Muscle layer of duodenum (tissue), 2 donors: ENCODE data around the gene SPOCK1.

Experiments
- H3K27ac ChIP-seq: one replicate; pipeline ENCODE4 v1.7.0; 2013; ENCODE audit warnings: mild to moderate bottlenecking, low read length
- H3K27me3 ChIP-seq: one replicate; pipeline ENCODE4 v1.7.0; 2013; ENCODE audit warnings: low read depth, mild to moderate bottlenecking, control low read depth, low read length
- H3K36me3 ChIP-seq, 2 donors: one replicate each; pipeline ENCODE4 v1.7.0; 2013; ENCODE audit warnings: low read length in 2 of 2, control low read depth in 1 of 2, mild to moderate bottlenecking in 1 of 2; ENCODE audit not compliant: insufficient read depth in 2 of 2, control insufficient read depth in 1 of 2
- H3K4me1 ChIP-seq, 2 donors: one replicate each; pipeline ENCODE4 v1.7.0; 2013; ENCODE audit warnings: low read length in 2 of 2, mild to moderate bottlenecking in 2 of 2, control low read depth in 1 of 2, moderate library complexity in 1 of 2; ENCODE audit not compliant: insufficient read depth in 2 of 2, control insufficient read depth in 1 of 2
- H3K4me3 ChIP-seq, 2 donors: one replicate each; pipeline ENCODE4 v1.7.0; 2013; ENCODE audit warnings: low read length in 2 of 2, low read depth in 1 of 2, mild to moderate bottlenecking in 1 of 2
- H3K9me3 ChIP-seq, 2 donors: one replicate each; pipeline ENCODE4 v1.7.0; 2013; ENCODE audit warnings: low read length in 2 of 2, control low read depth in 1 of 2, mild to moderate bottlenecking in 1 of 2; ENCODE audit not compliant: control insufficient read depth in 1 of 2
- donor health status: healthy.

The SPOCK1 gene

DNA sequence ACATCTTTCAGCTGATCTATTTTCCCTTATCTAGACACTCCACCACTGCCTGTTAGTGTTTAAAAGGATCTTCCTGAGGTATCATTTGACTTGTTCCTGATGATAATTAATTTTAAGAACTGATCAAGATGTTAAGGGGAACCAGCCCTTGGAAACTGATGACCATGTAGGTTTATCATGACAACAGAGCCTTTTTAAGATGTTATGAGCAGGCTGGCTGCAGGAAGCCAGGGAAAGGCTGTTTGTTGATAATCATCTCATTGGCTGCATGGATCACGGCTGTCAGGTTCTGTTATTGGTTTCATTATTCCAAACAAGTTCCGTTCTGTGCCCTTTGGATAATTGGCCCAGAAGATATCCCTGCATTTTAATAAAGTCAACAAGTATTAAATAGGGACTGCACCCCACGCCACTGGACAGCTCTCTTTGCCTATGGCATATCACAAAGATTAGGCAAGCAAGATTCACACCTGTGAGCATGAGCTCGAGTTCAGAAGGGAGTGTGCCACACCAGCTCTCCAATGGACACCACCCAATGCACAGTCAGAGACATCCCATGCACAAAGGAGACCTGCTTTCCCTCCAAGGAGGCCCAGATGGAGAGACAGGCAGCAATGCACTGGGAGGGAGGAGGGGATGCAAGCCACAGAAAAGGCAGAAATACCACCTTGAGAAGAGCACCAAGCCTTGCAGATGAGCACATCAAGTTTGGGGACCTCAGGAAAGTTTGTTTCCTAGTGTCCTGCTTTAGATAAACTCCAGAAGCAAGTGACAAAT, 88.7 kb downstream of the SPOCK1 start:
- H3K27me3 ChIP-seq, result no peaks in the 10 kb centered on the region
- H3K27ac ChIP-seq, result no peak overlapping the region
- H3K36me3 ChIP-seq, result no peaks in the 10 kb centered on the region
- peaks cover 0 to 9% of the 10 kb centered on the region in 2 donors for H3K4me1 ChIP-seq
- H3K9me3 ChIP-seq, result peaks cover 0 to under 1% of the 10 kb centered on the region in 2 donors
- H3K4me3 ChIP-seq, result no peak overlapping the region

GRCh38 chr5:137409736-137410135, 89.4 kb downstream of the SPOCK1 start:
- Histone ChIP-seq H3K9me3 (no peaks in the 10 kb centered on the region), H3K27me3 (no peaks in the 10 kb centered on the region), H3K4me3 (no peak overlapping the region), H3K27ac (no peak overlapping the region), H3K4me1 (peaks cover 0 to 8% of the 10 kb centered on the region in 2 donors), H3K36me3 (no peaks in the 10 kb centered on the region)

DNA sequence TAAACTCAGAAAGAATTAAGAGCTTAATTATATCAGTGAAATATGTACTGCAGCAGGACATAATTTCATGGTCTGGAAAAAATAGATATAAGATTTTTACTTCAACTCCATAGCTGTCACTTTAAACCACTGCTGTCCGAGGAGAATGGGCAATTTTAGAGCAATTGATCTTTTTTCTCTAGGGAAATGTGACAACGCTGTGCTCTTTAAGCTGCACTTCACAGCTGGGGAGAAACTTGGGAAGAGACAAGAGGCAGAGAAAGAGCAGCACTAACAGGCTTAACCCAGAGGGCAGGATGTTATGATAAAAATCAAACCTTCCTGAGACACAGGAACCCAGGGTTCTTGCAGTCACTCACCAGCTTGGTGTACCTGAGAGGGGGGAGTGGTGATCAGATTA, 92.0 kb downstream of the SPOCK1 start:
- H3K27ac ChIP-seq, result no peak overlapping the region

GRCh38 chr5:137405393-137405792, 93.7 kb downstream of the SPOCK1 start:
- H3K9me3 ChIP-seq, result no peaks in the 10 kb centered on the region
- H3K27ac ChIP-seq, result no peak overlapping the region
- H3K4me3 ChIP-seq, result no peak overlapping the region
- H3K4me1 ChIP-seq, result no peaks in the 10 kb centered on the region
- no peaks in the 10 kb centered on the region for H3K36me3 ChIP-seq
- no peaks in the 10 kb centered on the region for H3K27me3 ChIP-seq

More for the DNA sequence above, 92.0 kb downstream of the SPOCK1 start:
- Histone ChIP-seq H3K4me3 (no peak overlapping the region), H3K4me1 (no peaks in the 10 kb centered on the region), H3K9me3 (no peaks in the 10 kb centered on the region), H3K36me3 (no peaks in the 10 kb centered on the region), H3K27me3 (no peaks in the 10 kb centered on the region)

DNA sequence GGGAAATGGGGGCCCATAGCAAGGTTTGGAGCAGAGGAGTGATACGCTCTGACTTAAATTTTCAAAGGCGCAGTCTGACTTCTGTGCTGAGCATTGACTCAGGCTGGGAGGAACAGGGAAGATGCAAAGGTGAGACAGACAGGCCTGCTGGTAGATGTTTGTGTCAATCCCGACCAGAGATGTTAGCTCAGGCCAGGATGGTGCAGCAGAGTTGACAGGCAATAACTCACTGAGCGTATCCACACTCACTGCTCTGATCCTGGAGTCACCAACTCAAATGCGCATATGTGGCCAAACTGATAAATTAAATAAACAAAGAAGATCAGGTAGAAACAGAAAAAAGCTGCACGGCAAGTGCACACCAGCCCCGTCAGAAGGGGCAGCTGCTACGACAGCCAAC, 95.3 kb downstream of the SPOCK1 start:
- H3K9me3 ChIP-seq, result no peaks in the 10 kb centered on the region
- H3K27me3 ChIP-seq, result no peaks in the 10 kb centered on the region
- no peaks in the 10 kb centered on the region for H3K36me3 ChIP-seq
- no peak overlapping the region for H3K4me3 ChIP-seq
- no peak overlapping the region for H3K27ac ChIP-seq
- H3K4me1 ChIP-seq, result no peaks in the 10 kb centered on the region

DNA sequence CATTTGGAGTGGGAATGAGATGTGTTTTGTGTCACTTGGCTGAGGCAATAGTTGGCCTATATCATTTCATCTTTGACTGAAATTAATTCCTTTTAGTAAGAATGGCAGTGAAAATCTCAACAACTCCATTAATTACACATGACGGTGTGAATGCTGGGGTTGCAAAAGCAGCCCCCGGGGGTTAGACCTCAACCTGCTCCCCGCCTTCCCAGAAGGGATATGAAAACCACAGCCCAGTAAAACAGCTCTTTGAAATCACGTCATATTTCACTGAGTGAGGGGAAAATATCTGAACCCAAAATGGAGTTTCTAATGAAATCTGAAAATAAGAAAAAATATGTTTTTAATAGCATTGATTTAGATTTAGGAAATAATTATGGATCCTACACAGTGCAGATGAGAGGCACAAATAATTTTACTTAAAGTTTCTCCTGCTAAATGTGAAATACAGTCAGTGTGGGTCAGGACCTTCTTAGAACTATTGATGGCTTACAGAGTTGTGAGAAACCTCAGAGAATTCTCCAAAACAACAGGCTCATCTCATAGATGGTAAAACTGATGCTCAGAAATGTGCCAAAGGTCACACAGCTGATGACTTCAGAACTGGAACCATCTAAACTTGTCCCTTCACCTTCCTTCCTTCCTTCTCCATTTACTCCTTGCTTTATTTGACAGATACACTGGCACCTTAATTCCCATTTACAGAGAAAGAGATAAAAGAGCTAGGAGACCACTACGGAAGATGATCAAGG, 96.5 kb downstream of the SPOCK1 start:
- Histone ChIP-seq H3K27me3 (no peaks in the 10 kb centered on the region), H3K36me3 (no peaks in the 10 kb centered on the region), H3K4me3 (no peak overlapping the region), H3K4me1 (no peaks in the 10 kb centered on the region), H3K9me3 (no peaks in the 10 kb centered on the region), H3K27ac (no peak overlapping the region)

GRCh38 chr5:137401946-137402345, 97.2 kb downstream of the SPOCK1 start:
- no peaks in the 10 kb centered on the region for H3K4me1 ChIP-seq
- no peaks in the 10 kb centered on the region for H3K27me3 ChIP-seq
- H3K27ac ChIP-seq, result no peak overlapping the region
- no peaks in the 10 kb centered on the region for H3K36me3 ChIP-seq
- no peak overlapping the region for H3K4me3 ChIP-seq
- H3K9me3 ChIP-seq, result no peaks in the 10 kb centered on the region

DNA sequence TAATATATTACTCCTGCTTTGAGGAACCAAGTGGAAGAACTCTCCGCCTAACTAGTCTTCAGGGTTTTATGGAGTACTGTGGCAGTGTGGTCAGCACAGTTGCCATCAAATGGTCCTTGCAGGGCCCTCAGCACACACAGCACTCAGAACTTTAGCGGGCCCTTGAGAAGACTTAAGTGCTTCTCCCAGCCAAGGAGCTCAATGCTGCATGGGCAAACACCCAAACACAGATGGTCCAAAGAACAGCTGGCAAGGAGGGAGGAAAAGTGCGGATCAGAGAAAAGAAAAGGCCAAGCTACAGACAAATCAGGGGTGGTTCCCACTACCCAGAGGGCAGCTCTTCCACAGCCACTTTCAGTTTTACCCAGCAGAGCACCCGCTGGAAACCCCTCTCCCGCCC, 98.6 kb downstream of the SPOCK1 start:
- Histone ChIP-seq H3K27ac (no peak overlapping the region), H3K9me3 (no peaks in the 10 kb centered on the region), H3K36me3 (no peaks in the 10 kb centered on the region), H3K4me1 (no peaks in the 10 kb centered on the region), H3K27me3 (no peaks in the 10 kb centered on the region), H3K4me3 (no peak overlapping the region)

- Histone ChIP-seq H3K27me3 (no peaks in the 10 kb centered on the region), H3K4me3 (no peak overlapping the region), H3K9me3 (no peaks in the 10 kb centered on the region), H3K4me1 (no peaks in the 10 kb centered on the region), H3K27ac (no peak overlapping the region), H3K36me3 (no peaks in the 10 kb centered on the region)
Measured at GRCh38 chr5:137399911-137400310, 99.2 kb downstream of the SPOCK1 start.

DNA sequence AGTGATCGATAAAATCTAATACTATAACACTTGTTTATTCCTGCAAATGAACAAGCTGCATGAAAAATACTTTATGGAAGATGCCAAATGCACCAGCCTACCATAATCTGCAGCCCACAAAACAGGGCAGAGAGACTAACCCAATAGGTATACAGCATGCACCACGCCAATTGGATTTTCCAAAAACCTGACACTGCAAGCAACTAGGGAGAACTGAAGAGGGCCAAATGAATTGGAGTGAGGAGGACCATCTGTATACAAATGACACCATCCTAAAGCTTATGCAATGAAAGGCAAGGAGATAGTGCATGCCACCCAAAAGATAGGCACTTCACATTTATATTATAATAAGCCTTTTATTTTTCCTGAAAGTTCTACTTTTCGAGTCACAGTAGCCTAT, 100.4 kb downstream of the SPOCK1 start:
- Histone ChIP-seq H3K27me3 (no peaks in the 10 kb centered on the region), H3K9me3 (no peaks in the 10 kb centered on the region), H3K4me3 (no peak overlapping the region), H3K4me1 (no peaks in the 10 kb centered on the region), H3K27ac (no peak overlapping the region), H3K36me3 (no peaks in the 10 kb centered on the region)

DNA sequence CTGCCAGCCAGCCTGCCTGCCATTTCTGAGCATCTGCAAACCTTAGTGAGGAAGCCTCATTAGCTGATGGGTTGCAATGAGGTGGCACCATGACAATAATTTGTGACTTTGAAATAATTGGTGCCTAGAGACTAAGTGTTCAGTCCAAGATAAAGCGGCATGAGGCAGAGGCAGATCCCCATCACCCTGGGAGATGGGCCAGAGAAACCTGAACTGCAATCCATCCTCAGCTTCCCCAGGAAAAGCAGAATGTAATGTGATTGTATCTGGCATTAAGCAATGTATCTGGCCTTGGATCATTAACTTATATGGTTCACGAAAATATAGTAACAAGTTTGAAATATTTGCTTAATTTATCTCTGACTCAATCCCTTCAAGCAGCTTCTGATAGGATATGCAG, 101.0 kb downstream of the SPOCK1 start:
- no peak overlapping the region for H3K27ac ChIP-seq
- no peaks in the 10 kb centered on the region for H3K4me1 ChIP-seq

More for the DNA sequence above, 101.0 kb downstream of the SPOCK1 start:
- Histone ChIP-seq H3K36me3 (no peaks in the 10 kb centered on the region), H3K4me3 (no peak overlapping the region), H3K9me3 (no peaks in the 10 kb centered on the region), H3K27me3 (no peaks in the 10 kb centered on the region)
